H1 (cell line): ENCODE data around the gene CHCHD6. TPM values are rescaled to one million over a fixed set of nuclear protein-coding genes. Genes with fewer than 3 reads are reported as not detected.

Experiments
- CTCF ChIA-PET: fragments of 300-600 bp; sonication (Branson Sonifier 250); formaldehyde crosslinking; loops from one replicate; lab custom pipeline; 2021; ENCODE audit not compliant: partially characterized antibody; lab: Charles Lee
- POLR2A ChIA-PET: fragments of 300-600 bp; sonication (Branson Sonifier 250); formaldehyde crosslinking; loops from one replicate; lab custom pipeline; 2021; ENCODE audit warnings: inconsistent platforms; ENCODE audit not compliant: partially characterized antibody; lab: Charles Lee
- DNase-seq, 2 experiments: peaks; one replicate each; pipeline versions ENCODE4 v3.0.0 to v3.0.0-alpha.2; 2010 to 2022; ENCODE audit warnings: low spot score in 2 of 2, low read depth in 1 of 2, mixed read lengths in 1 of 2
- FAIRE-seq: peaks from 2 replicates; lab custom pipeline; 2011; peaks lifted over from hg19 to GRCh38; lab: Jason Lieb, UNC
- H2AFZ ChIP-seq: 2 replicates; pipeline ENCODE4 v1.8.1; 2012; ENCODE audit warnings: low read length, inconsistent platforms
- H2AK5ac ChIP-seq: 2 replicates; pipeline ENCODE4 v1.6.1; 2013; ENCODE audit warnings: low read depth, low read length
- H2BK120ac ChIP-seq: replicated peaks from 2 replicates; pipeline ENCODE3; 2013; ENCODE audit warnings: low read depth, low read length, inconsistent platforms
- H2BK12ac ChIP-seq: 2 replicates; pipeline ENCODE4 v1.6.1; 2013; ENCODE audit warnings: low read depth, low read length
- H2BK15ac ChIP-seq: 2 replicates; pipeline ENCODE4 v1.6.1; 2013; ENCODE audit warnings: low read length
- H2BK20ac ChIP-seq: 2 replicates; pipeline ENCODE4 v1.6.1; 2013; ENCODE audit warnings: low read length
- H2BK5ac ChIP-seq: 2 replicates; pipeline ENCODE4 v1.6.1; 2013; ENCODE audit warnings: low read depth, low read length
- H3K14ac ChIP-seq: 2 replicates; pipeline ENCODE4 v1.6.1; 2013; ENCODE audit warnings: inconsistent platforms; ENCODE audit not compliant: insufficient read length
- H3K18ac ChIP-seq: 2 replicates; pipeline ENCODE4 v1.6.1; 2013; ENCODE audit warnings: low read length; ENCODE audit errors: extremely low read depth
- H3K23ac ChIP-seq: 2 replicates; pipeline ENCODE4 v1.6.1; 2013; ENCODE audit warnings: inconsistent platforms; ENCODE audit not compliant: insufficient read length
- H3K23me2 ChIP-seq: 2 replicates; pipeline ENCODE4 v1.6.1; 2013; ENCODE audit warnings: low read depth, low read length
- H3K27ac ChIP-seq: 2 replicates; pipeline ENCODE4 v1.6.1; 2011; ENCODE audit warnings: low read depth, low read length, inconsistent platforms
- H3K27me3 ChIP-seq, 4 experiments: replicated peaks in 1 of 4; 1 replicate in 1 of 4; 2 replicates in 3 of 4; pipeline versions ENCODE4 v1.6.1 to v1.8.1; 2011 to 2013; ENCODE audit warnings: low read length in 3 of 4, mild to moderate bottlenecking in 3 of 4, inconsistent platforms in 2 of 4, mixed read lengths in 2 of 4, moderate library complexity in 1 of 4; ENCODE audit not compliant: control insufficient read depth in 3 of 4, insufficient read depth in 3 of 4; ENCODE audit errors: extremely low read depth in 1 of 4
- H3K36me3 ChIP-seq, 4 experiments: 2 replicates each; pipeline versions ENCODE4 v1.6.1 to v1.8.1; 2011 to 2013; ENCODE audit warnings: mild to moderate bottlenecking in 4 of 4, low read length in 3 of 4, moderate library complexity in 2 of 4, control low read depth in 1 of 4, inconsistent platforms in 1 of 4; ENCODE audit not compliant: insufficient read depth in 4 of 4, control insufficient read depth in 2 of 4
- H3K4ac ChIP-seq: replicated peaks from 2 replicates; pipeline ENCODE3; 2013; ENCODE audit warnings: low read length, low read depth, mixed read lengths, inconsistent platforms; ENCODE audit not compliant: insufficient read length
- H3K4me1 ChIP-seq, 4 experiments: replicated peaks in 1 of 4; 1 replicate in 1 of 4; 2 replicates in 3 of 4; pipeline versions ENCODE4 v1.6.1 to v1.8.1; 2011 to 2013; ENCODE audit warnings: low read length in 3 of 4, inconsistent platforms in 2 of 4, mixed read lengths in 1 of 4; ENCODE audit not compliant: insufficient read depth in 4 of 4, control insufficient read depth in 3 of 4
- H3K4me2 ChIP-seq, 2 experiments: 2 replicates each; pipeline versions ENCODE4 v1.6.1 to v1.8.1; 2011 to 2013; ENCODE audit warnings: low read depth in 2 of 2, low read length in 2 of 2, control low read depth in 1 of 2, inconsistent platforms in 1 of 2, mild to moderate bottlenecking in 1 of 2; ENCODE audit not compliant: insufficient read depth in 1 of 2
- H3K4me3 ChIP-seq, 4 experiments: fragments of 200-600, 300-600 bp in 1 of 4; sonication (generic), shearing (Covaris generic), sonication (Bioruptor Twin) in 1 of 4; 2 replicates each; pipeline versions ENCODE4 v1.5.1 to v1.8.1; 2011 to 2016; ENCODE audit warnings: low read length in 4 of 4, low read depth in 3 of 4, control low read depth in 2 of 4, inconsistent platforms in 2 of 4, mild to moderate bottlenecking in 2 of 4, mixed read lengths in 1 of 4, moderate library complexity in 1 of 4; ENCODE audit not compliant: insufficient read depth in 2 of 4; ENCODE audit errors: extremely low read depth in 1 of 4
- H3K56ac ChIP-seq: replicated peaks from 2 replicates; pipeline ENCODE3; 2013; ENCODE audit warnings: low read depth, mild to moderate bottlenecking, mixed read lengths, low read length, inconsistent platforms; ENCODE audit not compliant: insufficient read length
- H3K79me1 ChIP-seq: 2 replicates; pipeline ENCODE4 v1.6.1; 2013; ENCODE audit warnings: low read depth, low read length, control low read depth
- H3K79me2 ChIP-seq, 2 experiments: 2 replicates each; pipeline versions ENCODE4 v1.6.1 to v1.8.1; 2012 to 2013; ENCODE audit warnings: low read length in 2 of 2, mild to moderate bottlenecking in 2 of 2, inconsistent platforms in 1 of 2; ENCODE audit not compliant: insufficient read depth in 2 of 2, control insufficient read depth in 1 of 2
- H3K9ac ChIP-seq, 4 experiments: replicated peaks in 1 of 4; 1 replicate in 1 of 4; 2 replicates in 3 of 4; pipeline versions ENCODE4 v1.6.1 to v1.8.1; 2011 to 2013; ENCODE audit warnings: low read depth in 3 of 4, low read length in 3 of 4, control low read depth in 2 of 4, mild to moderate bottlenecking in 2 of 4, moderate library complexity in 2 of 4, inconsistent platforms in 1 of 4; ENCODE audit errors: extremely low read depth in 1 of 4
- H3K9me3 ChIP-seq, 2 experiments: 2 replicates each; pipeline versions ENCODE4 v1.6.1 to v1.8.1; 2012 to 2013; ENCODE audit warnings: mild to moderate bottlenecking in 2 of 2, moderate library complexity in 2 of 2, control low read depth in 1 of 2, inconsistent platforms in 1 of 2, low read depth in 1 of 2, low read length in 1 of 2, mixed read lengths in 1 of 2; ENCODE audit not compliant: insufficient read depth in 2 of 2
- H4K20me1 ChIP-seq, 2 experiments: replicated peaks in 1 of 2; 2 replicates each; pipeline versions ENCODE3 to v1.8.1; 2011 to 2013; ENCODE audit warnings: inconsistent platforms in 2 of 2, low read length in 2 of 2, mild to moderate bottlenecking in 1 of 2; ENCODE audit not compliant: insufficient read depth in 2 of 2, control insufficient read depth in 1 of 2
- H4K5ac ChIP-seq: 2 replicates; pipeline ENCODE4 v1.6.1; 2013; ENCODE audit warnings: low read length, low read depth, mixed read lengths, inconsistent platforms; ENCODE audit not compliant: insufficient read length
- H4K8ac ChIP-seq: 2 replicates; pipeline ENCODE4 v1.8.0; 2013; ENCODE audit warnings: mild to moderate bottlenecking, moderate library complexity, low read length, inconsistent platforms; ENCODE audit not compliant: insufficient read depth; ENCODE audit errors: extremely low read depth
- H4K91ac ChIP-seq: replicated peaks from 2 replicates; pipeline ENCODE3; 2013; ENCODE audit warnings: low read length, mixed read lengths, inconsistent platforms; ENCODE audit not compliant: insufficient read length
- CHD2 ChIP-seq: IDR thresholded peaks from 2 replicates; pipeline ENCODE4 v1.6.1; 2012; ENCODE audit warnings: low read length, improper control_type of control experiment
- CREB1 ChIP-seq: IDR thresholded peaks from 2 replicates; pipeline ENCODE4 v1.6.1; 2012; ENCODE audit warnings: inconsistent platforms
- EP300 ChIP-seq, 2 experiments: IDR thresholded peaks; 1 replicate in 1 of 2; 2 replicates in 1 of 2; pipeline ENCODE4 v1.6.1; 2011 to 2012; ENCODE audit warnings: low read depth in 2 of 2, low read length in 2 of 2, mild to moderate bottlenecking in 2 of 2, borderline replicate concordance in 1 of 2, inconsistent platforms in 1 of 2, moderate library complexity in 1 of 2
- EZH2 ChIP-seq: fragments of 200-600 bp; sonication (generic); IDR thresholded peaks from 2 replicates; pipeline ENCODE4 v1.7.1; 2012; ENCODE audit warnings: low read depth, mild to moderate bottlenecking, moderate library complexity, low read length, inconsistent platforms; ENCODE audit not compliant: severe bottlenecking
- FOSL1 ChIP-seq: IDR thresholded peaks from 2 replicates; pipeline ENCODE4 v1.6.1; 2011; ENCODE audit warnings: mild to moderate bottlenecking, low read depth, low read length, moderate library complexity; ENCODE audit not compliant: insufficient read depth
- HDAC2 ChIP-seq, 2 experiments: fragments of 300-600 bp in 1 of 2; sonication (generic) in 1 of 2; IDR thresholded peaks; 2 replicates each; pipeline ENCODE4 v1.6.1; 2011 to 2012; ENCODE audit warnings: low read depth in 2 of 2, low read length in 2 of 2, mild to moderate bottlenecking in 2 of 2, moderate library complexity in 2 of 2, borderline replicate concordance in 1 of 2, inconsistent platforms in 1 of 2
- SIRT6 ChIP-seq: IDR thresholded peaks from one replicate; pipeline ENCODE4 v1.7.1; 2012; ENCODE audit warnings: low read length, inconsistent platforms
- SUZ12 ChIP-seq: fragments of 200-600 bp; sonication (generic); IDR thresholded peaks from 2 replicates; pipeline ENCODE4 v1.6.1; 2012; ENCODE audit warnings: mild to moderate bottlenecking, inconsistent platforms, low read length, moderate library complexity, mixed read lengths
- TCF12 ChIP-seq: IDR thresholded peaks from 2 replicates; pipeline ENCODE4 v1.6.1; 2011; ENCODE audit warnings: low read depth, mild to moderate bottlenecking, low read length
- ZNF274 ChIP-seq: IDR thresholded peaks from 2 replicates; pipeline ENCODE4 v1.7.0; 2012; ENCODE audit warnings: low read length, borderline replicate concordance; ENCODE audit errors: extremely low read depth
- WGBS, 2 experiments: shearing (Covaris generic) in 1 of 2; methylation state at CpG; one replicate each; pipeline versions ENCODE4 v1.1.6 to v1.1.7; 2013 to 2015; ENCODE audit warnings: low lambda C conversion rate in 2 of 2, mixed read lengths in 2 of 2, inconsistent platforms in 1 of 2, low coverage in 1 of 2, missing lambda C conversion rate in 1 of 2; ENCODE audit not compliant: insufficient replicate concordance in 2 of 2, insufficient coverage in 1 of 2, insufficient read length in 1 of 2; ENCODE audit errors: extremely low coverage in 1 of 2, missing lambda C conversion rate in 1 of 2; 5-methylcytosine and 5-hydroxymethylcytosine counted together
- polyA plus RNA-seq, 7 experiments: library from polyadenylated mRNA; depleted of rRNA in 3 of 7; stranded (reverse) in 5 of 7; unstranded in 2 of 7; fragments of >200 nt in 5 of 7; fragments of 200-250 nt in 2 of 7; gene quantifications; 1 replicate in 5 of 7; 2 replicates in 1 of 7; 4 replicates in 1 of 7; pipeline versions ENCODE4 v1.2.1 to v1.2.3, GENCODE V29; 2011 to 2013; ENCODE audit warnings: missing spikeins in 2 of 7, mixed read lengths in 2 of 7
- total RNA-seq: library from RNA; stranded (reverse); fragmentation: NEBNext Ultra II Directional; extraction: Animal tissue kit (Norgen Biotek cat#: 25700); gene quantifications from 2 replicates; pipeline ENCODE4 v1.2.1, GENCODE V29; 2021
- TF ChIP-seq, protein P1 (sequence below): IDR thresholded peaks from 2 replicates; pipeline ENCODE4 v1.6.1; 2012; ENCODE audit warnings: inconsistent platforms

The CHCHD6 gene
- total and polyA plus RNA-seq, 2 of the 8 experiments (the other 6 are each of a cell fraction or from before 2014, with no cell fraction given): 32.4 to 37.6 TPM

GRCh38 chr3:126721246-126721645 lies 17.2 kb downstream of the CHCHD6 start:
- Histone ChIP-seq H3K79me2 (peaks cover 0 to 26% of the 10 kb centered on the region in 2 experiments; a peak in 2 of 4 replicates), H3K23ac (no peak overlapping the region), H2BK5ac (no peak overlapping the region), H3K36me3 (peaks cover 0 to 7% (median 3%) of the 10 kb centered on the region in 4 experiments; a peak in 3 of 8 replicates), H2BK12ac (peak overlapping the region; percentile 32; the same call in 1 of the 2 replicates), H3K9ac (no peak overlapping the region), H3K23me2 (no peaks in the 10 kb centered on the region), H3K79me1 (peaks cover 12% of the 10 kb centered on the region), H3K4me3 (no peak overlapping the region), H3K18ac (no peak overlapping the region), H3K4ac (no peak overlapping the region), H4K91ac (no peak overlapping the region), H4K20me1 (peaks cover 0 to 3% of the 10 kb centered on the region in 2 experiments), H3K14ac (no peak overlapping the region), H2BK15ac (no peak overlapping the region), H3K27ac (no peak overlapping the region)
- DNase-seq (no peak), FAIRE-seq (no peak)
- CTCF ChIA-PET: interaction anchor here (1.2 to 1.5 kb wide), 2 partner anchors 9 to 16 kb away, joined by 3 read pairs; no protein-coding TSS in a partner anchor
- WGBS, 2 experiments: 92% methylated on average over 10 of the region's 10 CpGs; no CpG with 5 or more reads in 1 of the 2 experiments
- TF ChIP-seq HDAC2 (IDR thresholded peaks at IDR 0.05; ENCODE audit: borderline replicate concordance in 1 of 2, low read depth in 2 of 2, low read length in 2 of 2) (no peak), FOSL1 (no peak), CHD2 (no peak), SUZ12 (no peak), TCF12 (no peak), CREB1 (no peak), EZH2 (no peak), SIRT6 (no peak), EP300 (IDR thresholded peaks at IDR 0.05; ENCODE audit: borderline replicate concordance in 1 of 2, low read depth in 2 of 2, low read length in 2 of 2) (no peak), ZNF274 (no peak)
- TF ChIP-seq, protein P1, sequence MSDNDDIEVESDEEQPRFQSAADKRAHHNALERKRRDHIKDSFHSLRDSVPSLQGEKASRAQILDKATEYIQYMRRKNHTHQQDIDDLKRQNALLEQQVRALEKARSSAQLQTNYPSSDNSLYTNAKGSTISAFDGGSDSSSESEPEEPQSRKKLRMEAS: no peak
- TF ChIP-seq, all 59 proteins: peak for 0
- no peak overlapping the region for H2AFZ ChIP-seq
- no peak overlapping the region for H2BK120ac ChIP-seq
- H3K9me3 ChIP-seq: peaks cover 0 to 5% of the 10 kb centered on the region in 2 experiments; a peak in 1 of 4 replicates
- H4K8ac ChIP-seq: no peak overlapping the region
- no peak overlapping the region for H3K56ac ChIP-seq
- H3K4me2 ChIP-seq: no peak overlapping the region
- H3K27me3 ChIP-seq: no peaks in the 10 kb centered on the region
- POLR2A ChIA-PET: no interaction called here
- peaks cover 0 to 10% (median 0%) of the 10 kb centered on the region in 4 experiments; a peak in 2 of 7 replicates for H3K4me1 ChIP-seq
- no peak overlapping the region for H4K5ac ChIP-seq
- no peak overlapping the region for H2BK20ac ChIP-seq
- H2AK5ac ChIP-seq: no peak overlapping the region; the same call in 1 of the 2 replicates
